ENCODE data around the gene TAF11. TPM values are rescaled to one million over a fixed set of nuclear protein-coding genes. Genes with fewer than 3 reads are reported as not detected.
"Not testable (repeated sequence)": the region's sequence is repeated elsewhere in the genome, so short reads cannot be mapped to it uniquely, and the experiment has no call there.

Gene TAF11
- polyA plus RNA-seq, 2 donors, result 20.3 to 24.3 TPM

- Histone ChIP-seq H3K27ac (ENCODE audit: low read depth in 2 of 2, low read length in 1 of 2) (no peak overlapping the region), H3K27me3 (ENCODE audit: control insufficient read depth in 1 of 2, insufficient read depth in 2 of 2, low read length in 2 of 2) (no peaks in the 10 kb centered on the region), H3K36me3 (ENCODE audit: control insufficient read depth in 2 of 2, insufficient read depth in 2 of 2, low read length in 1 of 2) (peaks cover 18 to 29% of the 10 kb centered on the region in 2 donors), H3K4me1 (ENCODE audit: control insufficient read depth in 2 of 2, insufficient read depth in 2 of 2, low read length in 1 of 2) (no peaks in the 10 kb centered on the region), H3K9me3 (ENCODE audit: control insufficient read depth in 2 of 2, insufficient read depth in 1 of 2, low read depth in 1 of 2, low read length in 1 of 2) (no peaks in the 10 kb centered on the region), H3K4me3 (ENCODE audit: low read depth in 1 of 2, low read length in 2 of 2) (no peak overlapping the region)
- WGBS, 2 donors, result 90% methylated on average over 7 of the region's 7 CpGs
Measured at GRCh38 chr6:34855463-34855862, 32.4 kb downstream of the TAF11 start.

DNA sequence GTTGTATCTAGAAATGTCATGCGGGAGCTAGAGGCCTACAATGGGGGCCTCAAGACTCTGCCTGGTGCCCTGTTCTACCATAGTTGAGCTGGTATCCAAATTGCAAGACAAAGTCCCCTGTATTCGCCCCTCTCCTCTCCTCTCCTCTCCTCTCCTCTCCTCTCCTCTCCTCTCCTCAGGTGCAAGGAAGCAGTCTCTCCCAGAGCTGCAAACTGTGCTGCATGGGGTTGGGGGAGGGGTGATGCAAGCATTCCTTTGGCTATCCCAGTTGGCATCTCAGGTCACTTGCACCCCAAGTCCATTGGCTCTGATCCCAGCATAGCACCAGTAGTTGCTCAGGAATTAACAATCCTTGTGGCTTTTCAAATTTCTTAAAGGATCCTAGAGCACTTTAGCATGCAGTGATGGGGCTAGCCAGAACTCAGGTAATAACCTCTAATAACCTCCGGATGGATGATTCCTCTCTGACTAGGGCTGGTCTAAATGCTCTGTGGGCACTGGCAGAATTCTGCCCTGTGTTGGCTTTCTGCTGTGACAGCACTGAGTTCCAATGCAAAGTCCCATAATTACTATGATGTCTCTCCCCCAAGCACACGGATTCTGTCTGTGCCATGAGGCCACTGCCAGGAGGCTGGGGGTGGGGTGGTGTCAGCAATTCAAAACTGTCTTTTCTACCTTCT lies 35.3 kb downstream of the TAF11 start:
- Histone ChIP-seq H3K4me1 (ENCODE audit: control insufficient read depth in 2 of 2, insufficient read depth in 2 of 2, low read length in 1 of 2) (no peaks in the 10 kb centered on the region), H3K36me3 (ENCODE audit: control insufficient read depth in 2 of 2, insufficient read depth in 2 of 2, low read length in 1 of 2) (peaks cover 11 to 18% of the 10 kb centered on the region in 2 donors), H3K4me3 (ENCODE audit: low read depth in 1 of 2, low read length in 2 of 2) (no peak overlapping the region), H3K27me3 (ENCODE audit: control insufficient read depth in 1 of 2, insufficient read depth in 2 of 2, low read length in 2 of 2) (no peaks in the 10 kb centered on the region), H3K9me3 (ENCODE audit: control insufficient read depth in 2 of 2, insufficient read depth in 1 of 2, low read depth in 1 of 2, low read length in 1 of 2) (no peaks in the 10 kb centered on the region), H3K27ac (ENCODE audit: low read depth in 2 of 2, low read length in 1 of 2) (no peak overlapping the region)
- 89 to 96% methylated on average over 4 of the region's 4 CpGs for WGBS, 2 donors

DNA sequence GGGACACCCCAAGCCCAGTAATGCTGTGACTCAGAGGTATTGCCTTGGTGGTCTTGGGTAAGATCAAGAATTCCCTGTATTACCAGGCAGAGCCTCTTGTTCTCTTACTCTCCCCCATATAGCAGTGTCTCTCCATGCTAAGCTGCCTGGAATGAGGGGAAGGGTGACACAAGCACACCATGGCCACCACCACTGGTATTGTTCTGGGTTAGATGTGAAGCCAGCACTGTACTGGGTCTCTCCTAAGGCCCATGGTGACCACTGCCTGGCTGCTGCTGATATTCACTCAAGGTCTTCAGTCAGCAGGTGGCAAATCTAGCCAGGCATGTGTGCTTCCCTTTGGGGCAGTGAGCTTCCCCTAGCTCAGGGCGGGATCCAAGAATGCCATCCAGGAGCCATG lies 36.5 kb downstream of the TAF11 start:
- Histone ChIP-seq H3K9me3 (ENCODE audit: control insufficient read depth in 2 of 2, insufficient read depth in 1 of 2, low read depth in 1 of 2, low read length in 1 of 2) (no peaks in the 10 kb centered on the region), H3K4me1 (ENCODE audit: control insufficient read depth in 2 of 2, insufficient read depth in 2 of 2, low read length in 1 of 2) (no peaks in the 10 kb centered on the region), H3K27me3 (ENCODE audit: control insufficient read depth in 1 of 2, insufficient read depth in 2 of 2, low read length in 2 of 2) (no peaks in the 10 kb centered on the region), H3K36me3 (ENCODE audit: control insufficient read depth in 2 of 2, insufficient read depth in 2 of 2, low read length in 1 of 2) (peaks cover 8 to 12% of the 10 kb centered on the region in 2 donors), H3K4me3 (ENCODE audit: low read depth in 1 of 2, low read length in 2 of 2) (no peak overlapping the region), H3K27ac (ENCODE audit: low read depth in 2 of 2, low read length in 1 of 2) (no peak overlapping the region)
- 95 to 100% methylated on average over 1 of the region's 1 CpG for WGBS, 2 donors

DNA sequence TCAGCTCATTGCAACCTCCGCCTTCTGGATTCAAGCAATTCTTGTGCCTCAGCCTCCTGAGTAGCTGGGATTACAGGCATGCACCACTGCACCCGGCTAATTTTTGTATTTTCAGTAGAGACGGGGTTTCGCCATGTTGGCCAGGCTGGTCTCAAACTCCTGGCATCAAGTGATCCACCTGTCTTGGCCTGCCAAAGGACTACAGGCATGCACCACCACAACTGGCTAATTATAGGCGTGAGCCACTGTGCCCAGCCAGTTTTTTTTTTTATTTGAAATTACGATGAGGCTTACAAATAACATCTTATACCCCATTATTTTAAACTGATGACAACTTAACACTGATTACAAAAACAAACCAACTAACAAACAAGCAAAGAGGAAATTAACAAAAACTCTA lies 38.8 kb downstream of the TAF11 start:
- not testable (repeated sequence) for H3K36me3 ChIP-seq (ENCODE audit: control insufficient read depth in 2 of 2, insufficient read depth in 2 of 2, low read length in 1 of 2); H3K4me3 ChIP-seq (ENCODE audit: low read depth in 1 of 2, low read length in 2 of 2); H3K27ac ChIP-seq (ENCODE audit: low read depth in 2 of 2, low read length in 1 of 2); H3K4me1 ChIP-seq (ENCODE audit: control insufficient read depth in 2 of 2, insufficient read depth in 2 of 2, low read length in 1 of 2); H3K9me3 ChIP-seq (ENCODE audit: control insufficient read depth in 2 of 2, insufficient read depth in 1 of 2, low read depth in 1 of 2, low read length in 1 of 2); H3K27me3 ChIP-seq (ENCODE audit: control insufficient read depth in 1 of 2, insufficient read depth in 2 of 2, low read length in 2 of 2)
- WGBS, 2 donors, result 92% methylated on average over 6 of the region's 6 CpGs

DNA sequence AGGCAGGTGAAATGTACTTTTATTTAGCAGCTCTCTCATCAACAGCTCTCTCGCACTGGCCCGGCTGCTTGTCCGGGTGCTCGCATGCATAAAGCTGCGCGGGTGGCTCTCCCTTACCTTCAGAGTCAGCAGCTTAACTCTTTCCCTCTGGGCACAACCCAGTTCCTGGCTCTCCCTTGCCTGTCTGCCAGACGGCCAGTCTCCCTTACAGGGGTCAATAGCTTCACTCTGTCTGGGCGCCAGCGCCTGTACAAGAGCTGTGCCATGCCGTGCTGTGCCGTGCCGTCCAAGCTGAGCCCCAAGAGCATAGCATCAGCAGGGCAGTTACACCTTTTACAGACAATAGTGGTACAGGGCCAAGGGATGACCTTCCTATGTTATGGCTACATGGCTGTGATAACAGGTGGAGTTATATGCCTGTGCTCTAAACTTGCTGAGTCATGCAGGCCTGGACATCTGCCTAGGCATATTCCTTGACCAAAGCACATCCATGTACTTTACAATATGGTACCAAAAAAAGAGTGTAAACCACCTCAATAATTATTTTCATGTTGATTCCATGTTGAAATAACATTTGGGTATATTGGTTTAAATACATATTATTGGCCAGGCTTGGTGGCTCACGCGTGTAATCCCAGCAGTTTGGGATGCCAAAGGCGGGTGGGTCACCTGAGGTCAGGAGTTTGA lies 48.0 kb downstream of the TAF11 start:
- H3K36me3 ChIP-seq (ENCODE audit: control insufficient read depth in 2 of 2, insufficient read depth in 2 of 2, low read length in 1 of 2), result peaks cover 6 to 7% of the 10 kb centered on the region in 2 donors
- no peaks in the 10 kb centered on the region for H3K9me3 ChIP-seq (ENCODE audit: control insufficient read depth in 2 of 2, insufficient read depth in 1 of 2, low read depth in 1 of 2, low read length in 1 of 2)
- WGBS, 2 donors, result 95 to 99% methylated on average over 15 of the region's 15 CpGs
- no peaks in the 10 kb centered on the region for H3K27me3 ChIP-seq (ENCODE audit: control insufficient read depth in 1 of 2, insufficient read depth in 2 of 2, low read length in 2 of 2)
- no peak overlapping the region for H3K4me3 ChIP-seq (ENCODE audit: low read depth in 1 of 2, low read length in 2 of 2)
- H3K4me1 ChIP-seq (ENCODE audit: control insufficient read depth in 2 of 2, insufficient read depth in 2 of 2, low read length in 1 of 2), result no peaks in the 10 kb centered on the region
- H3K27ac ChIP-seq (ENCODE audit: low read depth in 2 of 2, low read length in 1 of 2), result no peak overlapping the region

DNA sequence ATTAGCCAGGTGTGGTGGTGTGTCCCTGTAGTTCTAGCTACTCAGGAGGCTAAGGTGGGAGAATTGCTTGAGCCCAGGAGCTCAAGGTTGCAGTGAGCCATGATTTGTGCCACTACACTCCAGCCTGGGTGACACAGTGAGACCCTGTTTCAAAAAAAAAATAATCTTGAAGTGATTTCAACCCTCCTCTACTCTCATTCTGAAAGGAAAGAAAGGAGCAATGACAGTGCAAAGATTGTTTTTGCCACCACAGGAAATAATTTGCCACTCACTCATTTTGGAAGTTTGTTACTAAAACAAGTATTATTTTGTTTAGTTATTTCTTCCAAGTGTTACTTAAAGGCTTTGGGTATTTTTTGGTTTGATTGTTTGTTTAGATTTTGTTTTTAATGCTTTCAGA lies 50.3 kb downstream of the TAF11 start:
- Histone ChIP-seq H3K4me3 (ENCODE audit: low read depth in 1 of 2, low read length in 2 of 2) (no peak overlapping the region), H3K36me3 (ENCODE audit: control insufficient read depth in 2 of 2, insufficient read depth in 2 of 2, low read length in 1 of 2) (peaks cover 7 to 8% of the 10 kb centered on the region in 2 donors), H3K27ac (ENCODE audit: low read depth in 2 of 2, low read length in 1 of 2) (no peak overlapping the region), H3K9me3 (ENCODE audit: control insufficient read depth in 2 of 2, insufficient read depth in 1 of 2, low read depth in 1 of 2, low read length in 1 of 2) (no peaks in the 10 kb centered on the region), H3K27me3 (ENCODE audit: control insufficient read depth in 1 of 2, insufficient read depth in 2 of 2, low read length in 2 of 2) (no peaks in the 10 kb centered on the region), H3K4me1 (ENCODE audit: control insufficient read depth in 2 of 2, insufficient read depth in 2 of 2, low read length in 1 of 2) (no peaks in the 10 kb centered on the region)

GRCh38 chr6:34836451-34836850 lies 51.4 kb downstream of the TAF11 start:
- Histone ChIP-seq H3K4me3 (ENCODE audit: low read depth in 1 of 2, low read length in 2 of 2) (no peak overlapping the region), H3K36me3 (ENCODE audit: control insufficient read depth in 2 of 2, insufficient read depth in 2 of 2, low read length in 1 of 2) (peaks cover 7 to 8% of the 10 kb centered on the region in 2 donors), H3K4me1 (ENCODE audit: control insufficient read depth in 2 of 2, insufficient read depth in 2 of 2, low read length in 1 of 2) (no peaks in the 10 kb centered on the region), H3K27ac (ENCODE audit: low read depth in 2 of 2, low read length in 1 of 2) (no peak overlapping the region), H3K27me3 (ENCODE audit: control insufficient read depth in 1 of 2, insufficient read depth in 2 of 2, low read length in 2 of 2) (no peaks in the 10 kb centered on the region), H3K9me3 (ENCODE audit: control insufficient read depth in 2 of 2, insufficient read depth in 1 of 2, low read depth in 1 of 2, low read length in 1 of 2) (no peaks in the 10 kb centered on the region)
- WGBS, 2 donors, result 76 to 80% methylated on average over 2 of the region's 2 CpGs

DNA sequence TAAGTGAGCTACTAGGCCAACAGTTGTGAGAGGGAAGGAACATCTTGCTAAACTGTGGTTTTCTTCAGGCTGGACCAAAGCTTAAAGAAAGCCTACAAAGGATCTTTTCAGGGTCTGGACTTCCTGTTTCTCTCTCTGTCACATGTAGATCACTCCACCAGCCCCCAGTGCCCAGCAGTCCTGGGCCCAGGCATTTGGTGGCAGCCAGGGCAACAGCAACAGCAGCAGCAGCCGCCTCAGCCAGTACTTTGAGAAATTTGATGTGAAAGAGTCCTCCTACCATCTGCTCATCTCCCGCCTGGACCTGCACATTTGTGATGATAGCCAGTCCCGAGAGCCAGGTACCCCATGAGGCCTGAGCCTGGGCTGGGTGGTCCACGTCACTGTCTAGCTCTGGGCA lies 51.8 kb downstream of the TAF11 start:
- Histone ChIP-seq H3K36me3 (ENCODE audit: control insufficient read depth in 2 of 2, insufficient read depth in 2 of 2, low read length in 1 of 2) (peaks cover 7 to 8% of the 10 kb centered on the region in 2 donors), H3K27ac (ENCODE audit: low read depth in 2 of 2, low read length in 1 of 2) (no peak overlapping the region), H3K4me1 (ENCODE audit: control insufficient read depth in 2 of 2, insufficient read depth in 2 of 2, low read length in 1 of 2) (no peaks in the 10 kb centered on the region), H3K27me3 (ENCODE audit: control insufficient read depth in 1 of 2, insufficient read depth in 2 of 2, low read length in 2 of 2) (no peaks in the 10 kb centered on the region), H3K4me3 (ENCODE audit: low read depth in 1 of 2, low read length in 2 of 2) (no peak overlapping the region), H3K9me3 (ENCODE audit: control insufficient read depth in 2 of 2, insufficient read depth in 1 of 2, low read depth in 1 of 2, low read length in 1 of 2) (no peaks in the 10 kb centered on the region)
- 94 to 99% methylated on average over 4 of the region's 4 CpGs for WGBS, 2 donors

DNA sequence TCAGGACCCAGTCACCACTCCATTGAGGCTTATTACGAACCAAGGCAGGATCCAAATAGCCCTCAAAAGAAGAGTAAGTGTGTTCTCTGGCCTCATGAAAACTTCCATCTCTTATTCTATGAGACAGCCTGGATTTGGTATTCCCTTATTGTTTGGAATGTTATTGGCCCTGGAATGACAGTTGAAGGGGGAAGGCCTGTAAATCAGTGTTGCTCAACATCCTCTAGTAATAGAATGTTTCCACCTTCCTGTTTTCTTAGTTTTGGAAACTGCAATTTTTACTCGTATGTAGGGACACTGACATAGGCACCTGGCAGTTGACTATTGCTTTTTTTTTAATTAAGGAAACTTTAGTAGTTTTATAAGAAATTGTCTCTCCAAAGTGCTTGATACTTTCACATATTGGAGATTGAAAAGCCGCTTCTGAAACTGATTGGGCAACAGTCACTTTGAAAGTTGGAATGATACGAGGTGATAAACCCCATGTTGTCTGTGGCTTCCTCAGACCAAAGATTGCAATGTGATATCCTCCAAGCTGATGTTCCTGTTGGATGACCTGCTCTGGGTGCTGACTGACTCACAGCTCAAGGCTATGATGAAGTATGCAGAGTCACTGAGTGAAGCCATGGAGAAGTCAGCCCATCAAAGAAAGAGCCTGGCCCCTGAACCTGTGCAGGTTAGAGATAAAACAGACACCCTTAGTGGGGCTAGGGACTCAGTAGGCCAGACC lies 52.9 kb downstream of the TAF11 start:
- peaks cover 7 to 8% of the 10 kb centered on the region in 2 donors for H3K36me3 ChIP-seq (ENCODE audit: control insufficient read depth in 2 of 2, insufficient read depth in 2 of 2, low read length in 1 of 2)
- no peak overlapping the region for H3K4me3 ChIP-seq (ENCODE audit: low read depth in 1 of 2, low read length in 2 of 2)
- H3K9me3 ChIP-seq (ENCODE audit: control insufficient read depth in 2 of 2, insufficient read depth in 1 of 2, low read depth in 1 of 2, low read length in 1 of 2), result no peaks in the 10 kb centered on the region
- WGBS, 2 donors, result 87% methylated on average over 4 of the region's 4 CpGs
- H3K27ac ChIP-seq (ENCODE audit: low read depth in 2 of 2, low read length in 1 of 2), result no peak overlapping the region
- no peaks in the 10 kb centered on the region for H3K4me1 ChIP-seq (ENCODE audit: control insufficient read depth in 2 of 2, insufficient read depth in 2 of 2, low read length in 1 of 2)
- H3K27me3 ChIP-seq (ENCODE audit: control insufficient read depth in 1 of 2, insufficient read depth in 2 of 2, low read length in 2 of 2), result no peaks in the 10 kb centered on the region

All from esophagus (tissue), 2 donors.